Spleen (tissue), 7 donors: ENCODE measurements around the gene PXDN.

Experiments
- CTCF ChIP-seq, 11 experiments: fragments of 200-600 bp in 7 of 11; fragments of 450-650 bp in 4 of 11; sonication (generic) in 4 of 11; IDR thresholded peaks in 8 of 11; conservative IDR thresholded peaks in 3 of 11; 1 replicate in 7 of 11; 2 replicates in 4 of 11; pipeline versions ENCODE4 v1.4.0 to v1.8.0; 2016 to 2021; ENCODE audit warnings: antibody characterized with exemption in 11 of 11, inconsistent platforms in 4 of 11, mild to moderate bottlenecking in 1 of 11
- POLR2AphosphoS5 ChIP-seq, 3 donors: sonication (generic); formaldehyde crosslinking; IDR thresholded peaks; one replicate each; pipeline ENCODE4 v1.5.1; 2017; ENCODE audit warnings: antibody characterized with exemption in 3 of 3
- donor health status: DM: no; HTN: no; CAD: no; lungs with moderate emphysema.
- donor health status: DM: no; HTN: no; CAD: no.
- donor health status: DM: no; HTN: no; CAD: no.

- TF ChIP-seq CTCF (IDR thresholded peaks at IDR 0.05 in 8 of 11, conservative IDR thresholded peaks at IDR 0.05 in 3 of 11) (no peak), POLR2AphosphoS5 (IDR thresholded peaks at IDR 0.05) (no peak)
Observed at GRCh38 chr2:1676913-1677820, 67.1 kb downstream of the PXDN start.
